Endothelial cell of umbilical vein (primary cell): ENCODE data around the gene KCNG2. TPM values are rescaled to one million over a fixed set of nuclear protein-coding genes. Genes with fewer than 3 reads are reported as not detected.

Source experiments
- BruUV-seq: library from RNA; stranded (reverse); fragments of 400-500 nt; replicated peaks from 2 replicates; lab custom pipeline; 2021; lab: Mats Ljungman, UMichigan
- CTCF ChIA-PET: fragments of 300-600, 350-600 bp; sonication (Branson Sonifier 250); formaldehyde crosslinking; loops from one replicate; lab custom pipeline; 2021; ENCODE audit warnings: antibody characterized with exemption, inconsistent platforms; lab: Charles Lee
- POLR2A ChIA-PET: fragments of 300-600, 350-600 bp; sonication (Branson Sonifier 250); formaldehyde crosslinking; loops from one replicate; lab custom pipeline; 2021; ENCODE audit warnings: antibody characterized with exemption, inconsistent platforms; lab: Charles Lee
- DNase-seq: peaks from one replicate; pipeline ENCODE4 v3.0.0-alpha.2; 2011; ENCODE audit warnings: low read depth, low spot score
- FAIRE-seq: peaks from 2 replicates; lab custom pipeline; 2011; peaks lifted over from hg19 to GRCh38; lab: Jason Lieb, UNC
- H2AFZ ChIP-seq: 2 replicates; pipeline ENCODE4 v1.6.0; 2012; ENCODE audit warnings: low read depth, low read length, control low read depth, inconsistent platforms
- H3K27ac ChIP-seq: 2 replicates; pipeline ENCODE4 v1.5.1; 2011; ENCODE audit warnings: low read depth, mild to moderate bottlenecking, control low read depth, low read length, moderate library complexity; ENCODE audit not compliant: insufficient read depth
- H3K27me3 ChIP-seq, 2 experiments: 2 replicates each; pipeline versions ENCODE4 v1.6.0 to v1.6.1; 2011; ENCODE audit warnings: low read length in 2 of 2, mixed read lengths in 1 of 2; ENCODE audit not compliant: control insufficient read depth in 2 of 2, insufficient read depth in 2 of 2
- H3K36me3 ChIP-seq, 2 experiments: 2 replicates in 1 of 2; 3 replicates in 1 of 2; pipeline ENCODE4 v1.5.1; 2011; ENCODE audit warnings: low read length in 2 of 2, mild to moderate bottlenecking in 1 of 2, moderate library complexity in 1 of 2; ENCODE audit not compliant: control insufficient read depth in 2 of 2, insufficient read depth in 2 of 2; ENCODE audit errors: extremely low read depth in 1 of 2
- H3K4me1 ChIP-seq: 3 replicates; pipeline ENCODE4 v1.5.1; 2011; ENCODE audit warnings: mild to moderate bottlenecking, low read length; ENCODE audit not compliant: control insufficient read depth, insufficient read depth; ENCODE audit errors: extremely low read depth
- H3K4me2 ChIP-seq: 2 replicates; pipeline ENCODE4 v1.6.1; 2011; ENCODE audit warnings: low read length, control low read depth, mixed read lengths; ENCODE audit not compliant: insufficient read depth
- H3K4me3 ChIP-seq, 3 experiments: fragments of 200-600 bp in 1 of 3; sonication (generic), shearing (Covaris generic) in 1 of 3; replicated peaks in 1 of 3; 2 replicates each; pipeline ENCODE4 v1.5.1; 2011 to 2016; ENCODE audit warnings: control low read depth in 3 of 3, low read length in 3 of 3, mild to moderate bottlenecking in 2 of 3, inconsistent platforms in 1 of 3, low read depth in 1 of 3, moderate library complexity in 1 of 3; ENCODE audit not compliant: insufficient read depth in 1 of 3
- H3K79me2 ChIP-seq: 2 replicates; pipeline ENCODE4 v1.6.0; 2012; ENCODE audit warnings: low read length, inconsistent platforms; ENCODE audit not compliant: control insufficient read depth, insufficient read depth
- H3K9ac ChIP-seq: replicated peaks from 2 replicates; pipeline ENCODE3; 2011; ENCODE audit warnings: low read length, control low read depth; ENCODE audit not compliant: insufficient read depth; ENCODE audit errors: extremely low read depth
- H3K9me1 ChIP-seq: replicated peaks from 3 replicates; pipeline ENCODE4 v1.6.0; 2011; ENCODE audit warnings: mild to moderate bottlenecking, low read length; ENCODE audit not compliant: control insufficient read depth, insufficient read depth; ENCODE audit errors: extremely low read depth
- H3K9me3 ChIP-seq: replicated peaks from 2 replicates; pipeline ENCODE4 v1.5.1; 2012; ENCODE audit warnings: low read length, inconsistent platforms; ENCODE audit not compliant: control insufficient read depth, insufficient read depth
- H4K20me1 ChIP-seq: replicated peaks from 2 replicates; pipeline ENCODE3; 2011; ENCODE audit warnings: mild to moderate bottlenecking, low read length; ENCODE audit not compliant: control insufficient read depth, insufficient read depth; ENCODE audit errors: extremely low read depth
- EZH2 ChIP-seq: IDR thresholded peaks from 2 replicates; pipeline ENCODE4 v1.6.1; 2012; ENCODE audit warnings: borderline replicate concordance, low read depth, mild to moderate bottlenecking, moderate library complexity, low read length, inconsistent platforms; ENCODE audit not compliant: severe bottlenecking
- FOS ChIP-seq: IDR thresholded peaks from 2 replicates; pipeline ENCODE4 v1.6.1; 2011; ENCODE audit warnings: mild to moderate bottlenecking, low read length, moderate library complexity, borderline replicate concordance; ENCODE audit not compliant: insufficient read depth
- GATA2 ChIP-seq: IDR thresholded peaks from 2 replicates; pipeline ENCODE4 v1.7.0; 2011; ENCODE audit warnings: low read depth, mild to moderate bottlenecking, moderate library complexity, mixed read lengths, low read length; ENCODE audit not compliant: insufficient read length, insufficient read depth
- JUN ChIP-seq: IDR thresholded peaks from 2 replicates; pipeline ENCODE4 v1.6.1; 2011; ENCODE audit warnings: borderline replicate concordance, low read depth; ENCODE audit not compliant: insufficient read length, insufficient read depth
- MAX ChIP-seq: IDR thresholded peaks from 2 replicates; pipeline ENCODE4 v1.6.1; 2011; ENCODE audit not compliant: insufficient read depth, insufficient read length
- MYC ChIP-seq: IDR thresholded peaks from one replicate; pipeline ENCODE4 v1.6.1; 2011; ENCODE audit warnings: mild to moderate bottlenecking, low read depth, low read length
- POLR2A ChIP-seq: IDR thresholded peaks from 2 replicates; pipeline ENCODE4 v1.6.1; 2012; ENCODE audit warnings: low read depth, mild to moderate bottlenecking, control low read depth, low read length
- POLR2AphosphoS5 ChIP-seq: IDR thresholded peaks from 2 replicates; pipeline ENCODE4 v1.6.1; 2012; ENCODE audit warnings: low read depth, mild to moderate bottlenecking, control low read depth, low read length, moderate library complexity; ENCODE audit not compliant: insufficient read depth
- dilution Hi-C: fragments of 300-500 bp; cut with MboI; formaldehyde crosslinking; loops from one replicate; pipeline ENCODE4 v1.15.0; 2019; ENCODE audit warnings: low sequenced_read_pairs; ENCODE audit not compliant: extremely low pct_ligation_motif_present
- intact Hi-C: fragments of 100-400 bp; cut with micrococcal nuclease; formaldehyde crosslinking; loops from one replicate; pipeline ENCODE4 v1.10.0; 2022
- polyA plus RNA-seq, 4 experiments: library from polyadenylated mRNA; depleted of rRNA in 3 of 4; stranded (reverse) in 3 of 4; unstranded in 1 of 4; fragments of >200 nt; gene quantifications; 2 replicates each; pipeline versions ENCODE4 v1.2.1 to v1.2.3, GENCODE V29; 2011 to 2012; ENCODE audit warnings: missing spikeins in 1 of 4
- total RNA-seq: library from RNA; stranded (reverse); gene quantifications from 2 replicates; pipeline ENCODE4 v1.2.3, GENCODE V29; 2021
- TF ChIP-seq, protein P1 (sequence below), 2 donors: IDR thresholded peaks; 1 replicate in 1 of 2; 2 replicates in 1 of 2; pipeline ENCODE4 v1.5.1; 2011; ENCODE audit warnings: low read length in 2 of 2, mild to moderate bottlenecking in 2 of 2, moderate library complexity in 2 of 2, control low read depth in 1 of 2, inconsistent platforms in 1 of 2, low read depth in 1 of 2; ENCODE audit not compliant: insufficient read depth in 1 of 2; ENCODE audit errors: extremely low read depth in 1 of 2

KCNG2 gene
- total and polyA plus RNA-seq, 2 donors (not counting 3 experiments of a cell fraction or from before 2014, with no cell fraction given): not detected

- BruUV-seq: no TSS peak
- no peaks in the 10 kb centered on the region for H3K36me3 ChIP-seq
- H3K27me3 ChIP-seq: no peaks in the 10 kb centered on the region
- POLR2A ChIA-PET: no interaction called here
- no peak overlapping the region for H2AFZ ChIP-seq
- no peak for TF ChIP-seq MYC
- TF ChIP-seq GATA2: no peak
- no peak for TF ChIP-seq JUN
- TF ChIP-seq POLR2AphosphoS5: no peak
- TF ChIP-seq POLR2A: no peak
- no peak for TF ChIP-seq FOS
- no peak for TF ChIP-seq MAX
- TF ChIP-seq EZH2: no peak
- TF ChIP-seq, protein P1, sequence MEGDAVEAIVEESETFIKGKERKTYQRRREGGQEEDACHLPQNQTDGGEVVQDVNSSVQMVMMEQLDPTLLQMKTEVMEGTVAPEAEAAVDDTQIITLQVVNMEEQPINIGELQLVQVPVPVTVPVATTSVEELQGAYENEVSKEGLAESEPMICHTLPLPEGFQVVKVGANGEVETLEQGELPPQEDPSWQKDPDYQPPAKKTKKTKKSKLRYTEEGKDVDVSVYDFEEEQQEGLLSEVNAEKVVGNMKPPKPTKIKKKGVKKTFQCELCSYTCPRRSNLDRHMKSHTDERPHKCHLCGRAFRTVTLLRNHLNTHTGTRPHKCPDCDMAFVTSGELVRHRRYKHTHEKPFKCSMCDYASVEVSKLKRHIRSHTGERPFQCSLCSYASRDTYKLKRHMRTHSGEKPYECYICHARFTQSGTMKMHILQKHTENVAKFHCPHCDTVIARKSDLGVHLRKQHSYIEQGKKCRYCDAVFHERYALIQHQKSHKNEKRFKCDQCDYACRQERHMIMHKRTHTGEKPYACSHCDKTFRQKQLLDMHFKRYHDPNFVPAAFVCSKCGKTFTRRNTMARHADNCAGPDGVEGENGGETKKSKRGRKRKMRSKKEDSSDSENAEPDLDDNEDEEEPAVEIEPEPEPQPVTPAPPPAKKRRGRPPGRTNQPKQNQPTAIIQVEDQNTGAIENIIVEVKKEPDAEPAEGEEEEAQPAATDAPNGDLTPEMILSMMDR (IDR thresholded peaks at IDR 0.05; ENCODE audit: extremely low read depth in 1 of 2, insufficient read depth in 1 of 2, low read depth in 1 of 2, low read length in 2 of 2): no peak
- H3K79me2 ChIP-seq: no peaks in the 10 kb centered on the region
- no peaks in the 10 kb centered on the region for H3K4me1 ChIP-seq
- no peak overlapping the region for H3K4me2 ChIP-seq
- dilution Hi-C loops (no loop called here), intact Hi-C loops (no loop called here)
- H4K20me1 ChIP-seq: no peaks in the 10 kb centered on the region
- CTCF ChIA-PET: no interaction called here
- no peak overlapping the region for H3K9ac ChIP-seq
- H3K4me3 ChIP-seq: no peak overlapping the region
- no peak for DNase-seq
- no peaks in the 10 kb centered on the region for H3K9me3 ChIP-seq
- no peak for FAIRE-seq
- no peaks in the 10 kb centered on the region for H3K9me1 ChIP-seq
- H3K27ac ChIP-seq: no peak overlapping the region
Observed at GRCh38 chr18:79848294-79848578, 50.5 kb downstream of the KCNG2 start.
